NT2/D1 (cell line): ENCODE measurements around the gene CNTLN.
"Not testable (repeated sequence)": the region's sequence is repeated elsewhere in the genome, so short reads cannot be mapped to it uniquely, and the experiment has no call there.

Source experiments
- DNase-seq: peaks from one replicate; pipeline ENCODE4 v3.0.0-alpha.2; 2011; ENCODE audit warnings: low read depth, low spot score
- H3K27me3 ChIP-seq: 2 replicates; pipeline ENCODE4 v1.6.0; 2011; ENCODE audit warnings: mild to moderate bottlenecking; ENCODE audit not compliant: insufficient read length, insufficient read depth
- H3K36me3 ChIP-seq: 2 replicates; pipeline ENCODE4 v1.6.1; 2011; ENCODE audit warnings: mild to moderate bottlenecking, low read length, mixed read lengths; ENCODE audit not compliant: insufficient read depth, insufficient read length
- H3K4me1 ChIP-seq: 2 replicates; pipeline ENCODE4 v1.5.1; 2011; ENCODE audit not compliant: insufficient read depth, insufficient read length
- H3K4me3 ChIP-seq: 2 replicates; pipeline ENCODE4 v1.5.1; 2011; ENCODE audit warnings: low read depth; ENCODE audit not compliant: insufficient read length
- H3K9ac ChIP-seq: 2 replicates; pipeline ENCODE4 v1.6.0; 2011; ENCODE audit warnings: low read depth; ENCODE audit not compliant: insufficient read length
- H3K9me3 ChIP-seq: 2 replicates; pipeline ENCODE4 v1.5.1; 2011; ENCODE audit warnings: mild to moderate bottlenecking, low read length; ENCODE audit not compliant: insufficient read depth
- SUZ12 ChIP-seq: IDR thresholded peaks from 2 replicates; pipeline ENCODE4 v1.6.1; 2011; ENCODE audit not compliant: insufficient read length, insufficient read depth; ENCODE audit errors: extremely low read depth
- YY1 ChIP-seq: IDR thresholded peaks from 2 replicates; pipeline ENCODE4 v1.6.1; 2011; ENCODE audit not compliant: insufficient read length, insufficient read depth
- ZNF274 ChIP-seq: IDR thresholded peaks from 2 replicates; pipeline ENCODE4 v1.6.1; 2011; ENCODE audit warnings: mild to moderate bottlenecking, low read depth, low read length

Gene CNTLN

DNA sequence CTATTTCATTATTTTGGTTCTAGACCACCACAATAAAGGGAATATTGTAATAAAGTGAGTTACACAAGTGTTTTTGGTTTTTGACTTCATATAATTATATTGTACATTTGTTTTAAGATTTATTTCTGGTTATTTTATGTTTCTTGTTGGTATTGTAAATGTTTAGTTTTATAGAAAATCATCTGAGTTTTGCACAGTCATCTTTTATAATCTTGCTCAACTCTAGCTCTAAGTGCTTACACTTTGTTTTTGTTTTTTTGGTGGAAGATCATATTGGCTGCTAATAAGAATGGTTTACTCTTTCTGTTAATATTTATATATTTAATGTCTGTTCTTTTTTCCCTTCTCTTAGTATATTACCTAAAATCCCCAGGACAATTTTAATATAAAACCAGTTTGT is 135.0 kb downstream of the CNTLN start:
- H3K36me3 ChIP-seq: no peaks in the 10 kb centered on the region
- no peak for DNase-seq
- H3K4me3 ChIP-seq: no peak overlapping the region
- no peaks in the 10 kb centered on the region for H3K27me3 ChIP-seq
- H3K4me1 ChIP-seq: no peaks in the 10 kb centered on the region
- H3K9me3 ChIP-seq: no peaks in the 10 kb centered on the region
- TF ChIP-seq YY1: no peak
- TF ChIP-seq ZNF274: no peak
- no peak for TF ChIP-seq SUZ12
- no peak overlapping the region for H3K9ac ChIP-seq

DNA sequence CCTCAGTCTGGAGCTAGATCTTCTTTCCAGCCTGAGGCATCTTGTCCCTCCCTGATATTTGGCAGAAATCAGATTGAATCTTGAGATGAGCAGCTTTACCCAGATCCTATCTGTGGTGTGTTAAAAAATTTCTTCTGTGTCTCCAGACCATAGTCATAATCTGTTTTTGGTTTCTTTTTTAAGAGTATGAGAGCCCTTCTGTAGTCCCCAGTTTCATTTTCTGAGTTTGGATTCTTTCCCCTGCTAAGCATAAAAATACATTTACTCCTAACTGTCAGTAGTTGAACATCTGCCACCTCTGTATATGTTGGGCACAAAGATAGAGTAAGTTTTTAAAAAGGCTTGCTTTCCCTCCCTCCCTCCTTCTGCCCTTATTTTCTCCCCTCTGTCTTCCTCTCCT is 137.7 kb downstream of the CNTLN start:
- Histone ChIP-seq H3K36me3 (no peaks in the 10 kb centered on the region), H3K27me3 (no peaks in the 10 kb centered on the region), H3K4me1 (no peaks in the 10 kb centered on the region), H3K4me3 (no peak overlapping the region), H3K9ac (no peak overlapping the region), H3K9me3 (no peaks in the 10 kb centered on the region)
- DNase-seq: no peak
- TF ChIP-seq SUZ12 (no peak), YY1 (no peak), ZNF274 (no peak)

DNA sequence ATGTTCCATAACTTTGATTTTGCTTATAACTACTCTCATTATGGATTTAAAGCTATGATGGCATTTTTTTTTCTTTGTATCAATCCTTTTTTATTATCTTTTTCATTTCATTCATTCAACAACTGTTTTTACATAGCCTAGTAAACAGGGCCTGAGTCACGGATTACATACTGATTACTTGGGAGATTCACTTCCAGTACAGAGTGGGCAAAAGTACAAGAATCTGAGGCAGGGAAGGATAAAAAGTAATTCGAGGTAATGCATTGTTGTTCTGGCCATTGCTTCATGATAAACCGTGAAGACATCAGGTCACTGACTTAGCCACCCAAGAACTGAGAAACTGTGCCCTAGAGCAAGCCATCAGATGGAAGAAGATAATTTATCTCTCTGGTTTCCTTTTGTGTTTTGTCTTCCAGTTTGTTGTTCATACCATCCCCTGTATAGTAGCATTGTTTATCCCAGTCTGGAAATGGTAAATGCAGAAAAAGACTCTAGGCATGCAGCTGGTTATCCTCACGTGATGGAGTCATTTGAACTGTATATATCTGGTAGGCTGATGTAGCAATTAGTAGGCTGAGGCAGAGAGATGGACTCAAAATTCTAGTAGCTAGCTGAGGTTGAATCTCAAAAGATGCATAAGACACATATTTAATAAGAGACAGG is 145.6 kb downstream of the CNTLN start:
- H3K9me3 ChIP-seq: peaks cover 10% of the 10 kb centered on the region; the same call in 1 of the 2 replicates
- no peak for DNase-seq
- TF ChIP-seq YY1 (no peak), ZNF274 (no peak), SUZ12 (no peak)

DNA sequence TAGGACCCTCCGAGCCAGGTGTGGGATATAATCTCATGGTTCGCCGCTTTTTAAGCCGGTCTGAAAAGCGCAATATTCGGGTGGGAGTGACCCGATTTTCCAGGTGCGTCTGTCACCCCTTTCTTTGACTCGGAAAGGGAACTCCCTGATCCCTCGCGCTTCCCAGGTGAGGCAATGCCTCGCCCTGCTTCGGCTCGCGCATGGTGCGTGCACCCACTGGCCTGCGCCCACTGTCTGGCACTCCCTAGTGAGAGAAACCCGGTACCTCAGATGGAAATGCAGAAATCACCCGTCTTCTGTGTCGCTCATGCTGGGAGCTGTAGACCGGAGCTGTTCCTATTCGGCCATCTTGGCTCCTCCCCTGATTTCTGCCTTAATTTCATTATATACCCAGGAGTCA is 155.8 kb downstream of the CNTLN start:
- not testable (repeated sequence) for DNase-seq, H3K36me3 ChIP-seq, H3K27me3 ChIP-seq, H3K4me1 ChIP-seq, H3K9ac ChIP-seq
- peak overlapping the region; percentile 32 for H3K4me3 ChIP-seq
- peaks cover 30% of the 10 kb centered on the region; the same call in 1 of the 2 replicates for H3K9me3 ChIP-seq

More for the DNA sequence above, 145.6 kb downstream of the CNTLN start:
- Histone ChIP-seq H3K27me3 (no peaks in the 10 kb centered on the region), H3K4me3 (no peak overlapping the region), H3K4me1 (no peaks in the 10 kb centered on the region), H3K36me3 (no peaks in the 10 kb centered on the region), H3K9ac (no peak overlapping the region)

DNA sequence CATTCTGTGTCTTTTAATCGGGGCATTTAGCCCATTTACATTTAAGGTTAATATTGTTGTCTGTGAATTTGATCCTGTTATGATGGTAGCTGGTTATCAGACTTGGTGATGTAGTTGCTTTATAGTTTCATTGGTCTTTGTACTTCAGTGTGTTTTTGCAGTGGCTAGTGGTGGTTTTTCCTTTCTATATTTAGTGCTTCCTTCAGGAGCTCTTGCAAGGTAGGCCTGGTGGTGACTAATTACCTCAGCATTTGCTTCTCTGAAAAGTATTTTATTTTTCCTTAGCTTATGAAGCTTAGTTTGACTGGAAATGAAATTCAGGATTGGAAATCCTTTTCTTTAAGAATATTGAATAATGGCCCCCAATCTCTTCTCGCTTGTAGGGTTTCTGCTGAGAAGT is 156.9 kb downstream of the CNTLN start:
- no peak for DNase-seq
- no peak overlapping the region for H3K4me3 ChIP-seq
- TF ChIP-seq YY1 (no peak), SUZ12 (no peak), ZNF274 (no peak)
- H3K36me3 ChIP-seq: peaks cover 7% of the 10 kb centered on the region
- no peaks in the 10 kb centered on the region for H3K27me3 ChIP-seq
- H3K4me1 ChIP-seq: no peaks in the 10 kb centered on the region
- no peak overlapping the region for H3K9ac ChIP-seq
- peaks cover 30% of the 10 kb centered on the region; the same call in 1 of the 2 replicates for H3K9me3 ChIP-seq

DNA sequence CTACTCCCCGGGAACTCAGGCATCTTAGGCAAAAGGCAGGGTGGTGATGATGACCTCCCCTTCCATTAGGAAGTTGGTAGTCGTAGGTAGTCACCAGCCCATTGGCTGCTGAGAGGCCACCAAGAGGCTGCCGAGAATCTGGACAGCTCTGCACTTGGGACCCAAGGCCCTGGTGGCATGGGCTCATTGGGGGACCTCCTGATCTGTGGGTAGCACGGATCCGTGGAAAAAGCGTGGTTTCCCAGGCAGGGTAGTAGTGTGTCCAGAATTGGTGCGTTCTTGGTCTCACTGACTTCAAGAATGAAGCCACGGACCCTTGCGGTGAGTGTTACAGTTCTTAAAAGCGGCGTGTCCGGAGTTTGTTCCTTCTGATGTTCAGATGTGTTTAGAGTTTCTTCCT is 158.8 kb downstream of the CNTLN start:
- DNase-seq: no peak
- H3K4me3 ChIP-seq: no peak overlapping the region
- H3K36me3 ChIP-seq: peaks cover 11% of the 10 kb centered on the region
- H3K4me1 ChIP-seq: no peaks in the 10 kb centered on the region
- H3K27me3 ChIP-seq: no peaks in the 10 kb centered on the region
- H3K9ac ChIP-seq: no peak overlapping the region
- peaks cover 30% of the 10 kb centered on the region; the same call in 1 of the 2 replicates for H3K9me3 ChIP-seq
- TF ChIP-seq ZNF274: no peak
- TF ChIP-seq SUZ12: no peak
- no peak for TF ChIP-seq YY1

DNA sequence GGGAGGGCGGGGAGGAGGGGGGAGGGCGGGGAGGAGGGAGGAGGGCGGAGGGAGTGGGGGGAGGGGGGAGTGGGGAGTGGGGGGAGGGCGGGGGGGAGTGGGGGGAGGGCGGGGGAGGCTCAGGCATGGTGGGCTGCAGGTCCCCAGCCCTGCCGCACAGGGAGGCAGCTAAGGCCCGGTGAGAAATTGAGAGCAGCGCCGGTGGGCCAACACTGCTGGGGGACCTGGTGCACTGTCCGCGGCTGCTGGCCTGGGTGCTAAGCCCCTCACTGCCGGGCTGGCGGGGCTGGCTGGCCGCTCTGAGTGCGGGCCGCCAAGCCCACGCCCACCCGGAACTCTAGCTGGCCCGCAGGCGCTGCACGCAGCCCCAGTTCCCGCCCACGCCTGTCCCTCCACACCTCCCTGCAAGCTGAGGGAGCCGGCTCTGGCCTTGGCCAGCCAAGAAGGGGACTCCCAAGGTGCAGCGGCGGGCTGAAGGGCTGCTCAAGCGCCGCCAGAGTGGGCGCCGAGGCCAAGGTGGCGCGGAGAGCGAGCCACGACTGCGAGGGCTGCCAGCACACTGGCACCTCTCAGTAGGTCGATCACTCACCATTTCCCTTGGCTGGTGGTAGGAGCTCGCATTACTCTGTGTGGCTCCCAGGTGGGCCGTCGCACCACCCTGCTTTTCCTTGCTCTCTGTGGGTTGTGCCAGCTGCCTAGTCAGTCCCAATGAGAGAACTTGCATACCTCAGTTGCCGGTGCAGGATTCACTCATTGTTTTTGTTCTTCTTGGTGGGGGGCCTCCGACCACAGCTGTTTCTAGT is 160.2 kb downstream of the CNTLN start:
- H3K9ac ChIP-seq: no peak overlapping the region
- TF ChIP-seq SUZ12 (no peak), YY1 (no peak), ZNF274 (no peak)
- H3K9me3 ChIP-seq: peaks cover 30% of the 10 kb centered on the region; the same call in 1 of the 2 replicates
- no peak for DNase-seq
- no peaks in the 10 kb centered on the region for H3K27me3 ChIP-seq
- H3K36me3 ChIP-seq: peaks cover 11% of the 10 kb centered on the region
- H3K4me3 ChIP-seq: no peak overlapping the region
- no peaks in the 10 kb centered on the region for H3K4me1 ChIP-seq
